Measurements from ENCODE around the gene GSAP.

The GSAP gene

DNA sequence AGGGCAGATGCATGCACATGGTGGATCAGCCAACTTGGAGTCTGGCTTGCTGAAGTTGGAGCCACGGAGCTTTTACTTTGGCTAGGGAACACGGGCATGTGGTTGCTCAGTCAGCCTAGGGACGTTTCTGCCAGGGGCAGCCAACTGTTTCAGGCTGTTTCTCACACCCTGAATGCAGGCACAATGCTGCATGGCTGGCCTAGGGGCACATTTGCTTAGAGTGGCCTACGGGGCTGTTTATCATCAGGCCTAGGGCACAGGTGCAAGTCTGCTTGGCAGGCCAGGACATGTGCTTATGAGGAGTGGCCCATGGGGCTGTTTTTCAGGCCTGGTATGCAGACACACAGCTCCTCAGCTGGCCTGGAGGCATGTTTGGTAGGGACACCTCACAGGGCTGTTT is 107.4 kb downstream of the GSAP start:
- Histone ChIP-seq H2AFZ (ENCODE audit: low read depth, low read length, severe bottlenecking) (no peak overlapping the region), H3K4me3 (ENCODE audit: insufficient read depth, low read length, poor library complexity, severe bottlenecking) (no peak overlapping the region), H3K9me2 (replicated peaks; ENCODE audit: insufficient read depth, low read length) (no peaks in the 10 kb centered on the region), H3K9ac (ENCODE audit: low read length) (no peak overlapping the region), H3K79me2 (ENCODE audit: insufficient read depth, low read length) (no peaks in the 10 kb centered on the region), H3K27me3 (ENCODE audit: low read length) (no peaks in the 10 kb centered on the region), H4K20me1 (ENCODE audit: low read depth, low read length) (no peaks in the 10 kb centered on the region), H3K27ac (ENCODE audit: low read depth, low read length) (no peak overlapping the region), H3K9me3 (ENCODE audit: insufficient read depth, low read length) (no peaks in the 10 kb centered on the region), H3K36me3 (ENCODE audit: low read length) (no peaks in the 10 kb centered on the region), H3K4me2 (ENCODE audit: low read depth, low read length, poor library complexity, severe bottlenecking) (no peak overlapping the region), H3F3A (ENCODE audit: insufficient read depth) (no peaks in the 10 kb centered on the region)
- no peak for TF ChIP-seq EZH2phosphoT487 (conservative IDR thresholded peaks at IDR 0.05; ENCODE audit: low read length)
- TF ChIP-seq, protein P1, sequence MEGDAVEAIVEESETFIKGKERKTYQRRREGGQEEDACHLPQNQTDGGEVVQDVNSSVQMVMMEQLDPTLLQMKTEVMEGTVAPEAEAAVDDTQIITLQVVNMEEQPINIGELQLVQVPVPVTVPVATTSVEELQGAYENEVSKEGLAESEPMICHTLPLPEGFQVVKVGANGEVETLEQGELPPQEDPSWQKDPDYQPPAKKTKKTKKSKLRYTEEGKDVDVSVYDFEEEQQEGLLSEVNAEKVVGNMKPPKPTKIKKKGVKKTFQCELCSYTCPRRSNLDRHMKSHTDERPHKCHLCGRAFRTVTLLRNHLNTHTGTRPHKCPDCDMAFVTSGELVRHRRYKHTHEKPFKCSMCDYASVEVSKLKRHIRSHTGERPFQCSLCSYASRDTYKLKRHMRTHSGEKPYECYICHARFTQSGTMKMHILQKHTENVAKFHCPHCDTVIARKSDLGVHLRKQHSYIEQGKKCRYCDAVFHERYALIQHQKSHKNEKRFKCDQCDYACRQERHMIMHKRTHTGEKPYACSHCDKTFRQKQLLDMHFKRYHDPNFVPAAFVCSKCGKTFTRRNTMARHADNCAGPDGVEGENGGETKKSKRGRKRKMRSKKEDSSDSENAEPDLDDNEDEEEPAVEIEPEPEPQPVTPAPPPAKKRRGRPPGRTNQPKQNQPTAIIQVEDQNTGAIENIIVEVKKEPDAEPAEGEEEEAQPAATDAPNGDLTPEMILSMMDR (IDR thresholded peaks at IDR 0.05; ENCODE audit: insufficient read depth, low read length, poor library complexity, severe bottlenecking) = no peak

DNA sequence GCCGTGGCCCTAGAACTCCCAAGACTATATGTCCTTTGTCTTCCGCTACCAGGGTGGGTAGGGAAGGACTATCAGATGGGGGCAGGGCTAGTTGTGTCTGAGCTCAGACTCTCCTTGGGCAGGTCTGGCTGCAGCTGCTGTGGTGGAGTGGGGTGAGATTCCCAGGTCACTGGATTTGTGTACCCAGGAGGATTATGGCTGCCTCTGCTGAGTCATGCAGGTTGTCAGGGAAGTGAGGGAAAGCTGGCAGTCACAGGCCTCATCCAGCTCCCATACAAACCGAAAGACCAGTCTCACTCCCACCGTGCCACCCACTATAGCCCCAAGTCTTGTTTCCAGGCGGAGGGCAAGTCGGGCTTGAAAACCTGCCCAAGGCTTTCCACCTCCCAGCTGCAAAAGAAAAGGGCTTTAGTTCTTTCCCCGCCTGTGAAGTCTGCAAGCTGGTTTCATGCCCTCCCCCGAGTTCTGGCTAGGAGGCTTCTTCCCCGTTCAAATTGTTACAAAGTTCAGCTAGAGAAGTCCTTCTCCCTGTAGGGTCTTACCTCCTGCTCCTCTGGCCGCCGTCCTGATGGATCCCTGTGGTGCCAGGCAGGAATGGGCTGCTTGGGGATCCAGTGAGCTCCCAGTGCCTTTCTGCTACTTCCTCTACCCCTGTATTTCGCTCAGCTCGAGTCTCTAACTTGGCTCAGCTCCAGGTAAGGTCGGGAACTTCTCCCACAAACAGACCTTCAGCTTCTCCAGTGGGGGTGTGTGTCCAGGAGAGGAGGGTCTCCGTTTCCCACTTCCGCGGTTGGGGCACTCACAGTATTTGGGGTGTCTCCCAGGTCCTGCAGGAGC is 109.7 kb downstream of the GSAP start:
- no peaks in the 10 kb centered on the region for H3K36me3 ChIP-seq (ENCODE audit: low read length)
- TF ChIP-seq EZH2phosphoT487 (conservative IDR thresholded peaks at IDR 0.05; ENCODE audit: low read length) = no peak
- TF ChIP-seq, protein P1 (IDR thresholded peaks at IDR 0.05; ENCODE audit: insufficient read depth, low read length, poor library complexity, severe bottlenecking) = no peak
- no peaks in the 10 kb centered on the region for H3F3A ChIP-seq (ENCODE audit: insufficient read depth)
- no peaks in the 10 kb centered on the region for H3K79me2 ChIP-seq (ENCODE audit: insufficient read depth, low read length)
- no peaks in the 10 kb centered on the region for H4K20me1 ChIP-seq (ENCODE audit: low read depth, low read length)
- no peaks in the 10 kb centered on the region for H3K9me2 ChIP-seq (replicated peaks; ENCODE audit: insufficient read depth, low read length)
- no peak overlapping the region for H3K9ac ChIP-seq (ENCODE audit: low read length)
- no peak overlapping the region for H3K27ac ChIP-seq (ENCODE audit: low read depth, low read length)
- H3K9me3 ChIP-seq (ENCODE audit: insufficient read depth, low read length) = no peaks in the 10 kb centered on the region
- H3K27me3 ChIP-seq (ENCODE audit: low read length) = no peaks in the 10 kb centered on the region
- H3K4me2 ChIP-seq (ENCODE audit: low read depth, low read length, poor library complexity, severe bottlenecking) = no peak overlapping the region
- H2AFZ ChIP-seq (ENCODE audit: low read depth, low read length, severe bottlenecking) = no peak overlapping the region
- no peak overlapping the region for H3K4me3 ChIP-seq (ENCODE audit: insufficient read depth, low read length, poor library complexity, severe bottlenecking)

DNA sequence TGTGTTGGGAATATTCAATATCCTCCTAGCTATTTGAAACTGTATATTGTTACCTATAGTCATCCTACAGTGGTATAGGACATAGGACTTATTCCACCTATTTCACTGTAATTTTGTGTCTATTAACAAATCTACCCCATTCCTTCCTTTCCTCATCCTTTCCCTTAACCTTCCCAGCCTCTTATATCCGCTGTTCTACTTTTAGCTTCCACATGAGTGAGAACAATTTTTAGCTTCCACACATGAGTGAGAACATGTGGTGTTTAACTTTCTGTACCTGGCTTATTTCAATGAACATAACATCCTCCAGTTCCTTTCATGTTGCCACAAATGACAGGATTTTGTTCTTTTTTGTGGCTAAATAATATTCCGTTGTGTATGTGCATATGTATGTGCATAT is 120.6 kb downstream of the GSAP start:
- no peak overlapping the region for H3K9ac ChIP-seq (ENCODE audit: low read length)
- H3K4me3 ChIP-seq (ENCODE audit: insufficient read depth, low read length, poor library complexity, severe bottlenecking) = no peak overlapping the region
- H3F3A ChIP-seq (ENCODE audit: insufficient read depth) = no peaks in the 10 kb centered on the region
- H3K27ac ChIP-seq (ENCODE audit: low read depth, low read length) = no peak overlapping the region
- no peaks in the 10 kb centered on the region for H3K27me3 ChIP-seq (ENCODE audit: low read length)
- TF ChIP-seq EZH2phosphoT487 (conservative IDR thresholded peaks at IDR 0.05; ENCODE audit: low read length) = no peak
- TF ChIP-seq, protein P1 (IDR thresholded peaks at IDR 0.05; ENCODE audit: insufficient read depth, low read length, poor library complexity, severe bottlenecking) = no peak
- no peaks in the 10 kb centered on the region for H3K9me2 ChIP-seq (replicated peaks; ENCODE audit: insufficient read depth, low read length)
- H4K20me1 ChIP-seq (ENCODE audit: low read depth, low read length) = no peaks in the 10 kb centered on the region
- no peaks in the 10 kb centered on the region for H3K79me2 ChIP-seq (ENCODE audit: insufficient read depth, low read length)
- H3K4me2 ChIP-seq (ENCODE audit: low read depth, low read length, poor library complexity, severe bottlenecking) = no peak overlapping the region
- no peak overlapping the region for H2AFZ ChIP-seq (ENCODE audit: low read depth, low read length, severe bottlenecking)
- no peaks in the 10 kb centered on the region for H3K9me3 ChIP-seq (ENCODE audit: insufficient read depth, low read length)
- no peaks in the 10 kb centered on the region for H3K36me3 ChIP-seq (ENCODE audit: low read length)

All from SU-DHL-6 (cell line).